IMR-90 (cell line): ENCODE measurements around the gene SEC61B. TPM values are rescaled to one million over a fixed set of nuclear protein-coding genes. Genes with fewer than 3 reads are reported as not detected.

ENCODE experiments used
- ATAC-seq: fragments of 200-7000 bp; cut with Tn5 transposase; 2 replicates; pipeline ENCODE4 v1.9.1; 2020; ENCODE audit warnings: low read depth, mild to moderate bottlenecking, moderate library complexity
- BruUV-seq: library from RNA; stranded (reverse); fragments of 400-500 nt; replicated peaks from 2 replicates; lab custom pipeline; 2021; lab: Mats Ljungman, UMichigan
- CTCF ChIA-PET: fragments of 300-600 bp; formaldehyde crosslinking; extraction: SDS; loops from one replicate; lab custom pipeline; 2021; ENCODE audit warnings: antibody characterized with exemption; lab: Yijun Ruan, JAX
- POLR2A ChIA-PET: fragments of 300-600 bp; sonication (Branson Sonifier 250); formaldehyde crosslinking; loops from one replicate; lab custom pipeline; 2022; ENCODE audit warnings: antibody characterized with exemption; ENCODE audit not compliant: unreplicated experiment; lab: Charles Lee
- DNase-seq: peaks from one replicate; pipeline ENCODE4 v3.0.0; 2013
- H2AFZ ChIP-seq: replicated peaks from 2 replicates; pipeline ENCODE3; 2013; ENCODE audit warnings: low read length, mild to moderate bottlenecking; ENCODE audit not compliant: poor library complexity
- H2AK5ac ChIP-seq: 2 replicates; pipeline ENCODE4 v1.6.1; 2013; ENCODE audit warnings: low read depth, low read length, inconsistent platforms
- H2AK9ac ChIP-seq: replicated peaks from 2 replicates; pipeline ENCODE3; 2013; ENCODE audit warnings: mild to moderate bottlenecking, low read depth, low read length, moderate library complexity; ENCODE audit not compliant: poor library complexity
- H2BK120ac ChIP-seq: 2 replicates; pipeline ENCODE4 v1.6.1; 2013; ENCODE audit warnings: low read depth, low read length, inconsistent platforms
- H2BK15ac ChIP-seq: 3 replicates; pipeline ENCODE4 v1.6.1; 2013; ENCODE audit warnings: low read depth, low read length, inconsistent platforms
- H2BK20ac ChIP-seq: 2 replicates; pipeline ENCODE4 v1.6.1; 2013; ENCODE audit warnings: low read depth, mild to moderate bottlenecking, inconsistent platforms, low read length, moderate library complexity
- H2BK5ac ChIP-seq: 2 replicates; pipeline ENCODE4 v1.6.1; 2013; ENCODE audit warnings: mild to moderate bottlenecking, low read depth, low read length, inconsistent platforms; ENCODE audit not compliant: poor library complexity, severe bottlenecking
- H3K14ac ChIP-seq: replicated peaks from 2 replicates; pipeline ENCODE4 v1.6.1; 2013; ENCODE audit warnings: low read depth, low read length, inconsistent platforms
- H3K18ac ChIP-seq: 2 replicates; pipeline ENCODE4 v1.6.1; 2013; ENCODE audit warnings: low read depth, low read length, control low read depth
- H3K23ac ChIP-seq: 2 replicates; pipeline ENCODE4 v1.6.1; 2013; ENCODE audit warnings: low read depth, low read length, inconsistent platforms
- H3K27ac ChIP-seq: 2 replicates; pipeline ENCODE4 v1.5.1; 2013; ENCODE audit warnings: mild to moderate bottlenecking, control low read depth, low read length; ENCODE audit not compliant: insufficient read depth
- H3K27me3 ChIP-seq: 2 replicates; pipeline ENCODE4 v1.6.1; 2013; ENCODE audit warnings: low read length; ENCODE audit not compliant: control insufficient read depth, insufficient read depth
- H3K36me3 ChIP-seq: 2 replicates; pipeline ENCODE4 v1.6.1; 2013; ENCODE audit warnings: low read length, mixed read lengths; ENCODE audit not compliant: control insufficient read depth, insufficient read depth
- H3K4ac ChIP-seq: 2 replicates; pipeline ENCODE4 v1.6.1; 2013; ENCODE audit warnings: low read depth, low read length, inconsistent platforms
- H3K4me1 ChIP-seq: 2 replicates; pipeline ENCODE4 v1.6.1; 2013; ENCODE audit warnings: low read length, mixed read lengths; ENCODE audit not compliant: control insufficient read depth, insufficient read depth
- H3K4me2 ChIP-seq: 2 replicates; pipeline ENCODE4 v1.6.1; 2013; ENCODE audit warnings: low read depth, mild to moderate bottlenecking, control low read depth, low read length, moderate library complexity
- H3K4me3 ChIP-seq: 2 replicates; pipeline ENCODE4 v1.5.1; 2013; ENCODE audit warnings: low read depth, mild to moderate bottlenecking, control low read depth, low read length, moderate library complexity; ENCODE audit not compliant: insufficient read depth
- H3K56ac ChIP-seq: 2 replicates; pipeline ENCODE4 v1.6.1; 2013; ENCODE audit warnings: low read length, inconsistent platforms; ENCODE audit not compliant: insufficient read depth; ENCODE audit errors: extremely low read depth
- H3K79me1 ChIP-seq, 2 experiments: 2 replicates each; pipeline ENCODE4 v1.6.1; 2013; ENCODE audit warnings: low read length in 2 of 2, inconsistent platforms in 1 of 2, low read depth in 1 of 2
- H3K9ac ChIP-seq: 2 replicates; pipeline ENCODE4 v1.6.1; 2013; ENCODE audit warnings: low read depth, low read length, control low read depth
- H3K9me1 ChIP-seq: 2 replicates; pipeline ENCODE4 v1.6.1; 2013; ENCODE audit warnings: low read length, inconsistent platforms; ENCODE audit not compliant: insufficient read depth
- H3K9me3 ChIP-seq: 2 replicates; pipeline ENCODE4 v1.6.1; 2013; ENCODE audit warnings: low read length; ENCODE audit not compliant: control insufficient read depth, insufficient read depth
- H4K20me1 ChIP-seq: 2 replicates; pipeline ENCODE4 v1.6.1; 2013; ENCODE audit warnings: low read length, inconsistent platforms; ENCODE audit not compliant: insufficient read depth
- H4K5ac ChIP-seq: 2 replicates; pipeline ENCODE4 v1.6.1; 2013; ENCODE audit warnings: mild to moderate bottlenecking, low read depth, low read length, control low read depth
- H4K8ac ChIP-seq, 2 experiments: 2 replicates each; pipeline ENCODE4 v1.6.1; 2013; ENCODE audit warnings: low read depth in 2 of 2, low read length in 2 of 2, control low read depth in 1 of 2, inconsistent platforms in 1 of 2
- H4K91ac ChIP-seq: 2 replicates; pipeline ENCODE4 v1.6.1; 2013; ENCODE audit warnings: low read depth, low read length, inconsistent platforms; ENCODE audit not compliant: insufficient read depth
- WGBS, 2 experiments: methylation state at CpG; one replicate each; pipeline versions ENCODE4 v1.1.5 to v1.1.7; 2013; ENCODE audit warnings: missing lambda C conversion rate in 2 of 2; ENCODE audit not compliant: insufficient read length in 1 of 2; ENCODE audit errors: extremely low coverage in 2 of 2; 5-methylcytosine and 5-hydroxymethylcytosine counted together
- dilution Hi-C: fragments of 300-500 bp; cut with HindIII; formaldehyde crosslinking; loops from one replicate; pipeline ENCODE4 v1.14.3; 2018; ENCODE audit warnings: low sequenced_read_pairs; ENCODE audit not compliant: unreplicated experiment
- in situ Hi-C: fragments of 300-500 bp; cut with MboI; formaldehyde crosslinking; loops from 3 replicates; pipeline ENCODE4 v1.14.3; 2019; ENCODE audit warnings: low sequenced_read_pairs, inconsistent platforms, mixed read lengths
- intact Hi-C: fragments of 100-400 bp; cut with micrococcal nuclease; formaldehyde crosslinking; loops from 2 replicates; pipeline ENCODE4 v1.10.0; 2022
- polyA plus RNA-seq, 3 experiments: library from polyadenylated mRNA; depleted of rRNA; stranded (reverse); fragments of >200 nt; gene quantifications; 2 replicates each; pipeline ENCODE4 v1.2.3, GENCODE V29; 2012; ENCODE audit warnings: low replicate concordance in 1 of 3
- total RNA-seq: library from RNA; depleted of rRNA; stranded (reverse); fragments of >200 nt; gene quantifications from 2 replicates; pipeline ENCODE4 v1.2.3, GENCODE V29; 2012
- TF ChIP-seq, protein P1 (sequence below): fragments of 150-350 bp; IDR thresholded peaks from 2 replicates; pipeline ENCODE4 v1.6.1; 2016; ENCODE audit warnings: low read depth, mild to moderate bottlenecking, low read length, moderate library complexity, borderline replicate concordance

Gene SEC61B
- total and polyA plus RNA-seq, 2 of the 4 experiments (the other 2 are of a cell fraction) = 180 to 281 TPM

DNA sequence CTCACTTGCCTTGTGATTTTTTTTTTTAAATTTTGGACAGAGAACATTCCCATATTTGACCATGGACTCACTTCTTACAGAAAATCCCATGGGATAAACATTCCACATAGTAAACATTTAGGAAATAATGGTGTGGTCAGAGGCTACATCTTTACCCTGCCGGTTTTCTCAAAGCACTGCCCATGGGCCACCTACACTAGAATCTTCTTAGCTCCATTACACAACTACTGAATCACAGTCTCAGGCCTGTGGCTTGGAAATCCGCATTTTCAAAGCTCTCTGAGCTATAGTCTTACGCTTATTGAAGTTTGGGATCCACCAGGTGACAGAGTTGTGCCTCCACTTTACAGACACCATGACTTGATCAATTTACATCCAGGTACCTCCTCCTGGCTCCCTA lies 39.7 kb upstream of the SEC61B start:
- Histone ChIP-seq H4K91ac (no peak overlapping the region), H3K9me3 (no peaks in the 10 kb centered on the region), H4K20me1 (no peaks in the 10 kb centered on the region), H2AK5ac (no peak overlapping the region), H2AFZ (no peak overlapping the region), H2BK5ac (no peak overlapping the region), H3K18ac (no peak overlapping the region), H3K27ac (no peak overlapping the region), H3K14ac (no peak overlapping the region), H3K27me3 (no peaks in the 10 kb centered on the region), H4K8ac (no peak overlapping the region), H3K36me3 (no peaks in the 10 kb centered on the region), H2BK120ac (no peak overlapping the region), H3K23ac (no peak overlapping the region), H3K9ac (no peak overlapping the region), H2AK9ac (no peak overlapping the region), H3K56ac (no peak overlapping the region), H4K5ac (no peak overlapping the region), H3K4me2 (no peak overlapping the region), H3K4me1 (peaks cover 8% of the 10 kb centered on the region), H3K4me3 (no peak overlapping the region), H3K79me1 (no peaks in the 10 kb centered on the region), H2BK20ac (no peak overlapping the region), H3K4ac (no peak overlapping the region), H3K9me1 (peaks cover 6% of the 10 kb centered on the region; the same call in 1 of the 2 replicates), H2BK15ac (no peak overlapping the region)
- WGBS, 2 experiments = 89% methylated on average over 1 of the region's 3 CpGs; no CpG with 5 or more reads in 1 of the 2 experiments
- TF ChIP-seq, protein P1, sequence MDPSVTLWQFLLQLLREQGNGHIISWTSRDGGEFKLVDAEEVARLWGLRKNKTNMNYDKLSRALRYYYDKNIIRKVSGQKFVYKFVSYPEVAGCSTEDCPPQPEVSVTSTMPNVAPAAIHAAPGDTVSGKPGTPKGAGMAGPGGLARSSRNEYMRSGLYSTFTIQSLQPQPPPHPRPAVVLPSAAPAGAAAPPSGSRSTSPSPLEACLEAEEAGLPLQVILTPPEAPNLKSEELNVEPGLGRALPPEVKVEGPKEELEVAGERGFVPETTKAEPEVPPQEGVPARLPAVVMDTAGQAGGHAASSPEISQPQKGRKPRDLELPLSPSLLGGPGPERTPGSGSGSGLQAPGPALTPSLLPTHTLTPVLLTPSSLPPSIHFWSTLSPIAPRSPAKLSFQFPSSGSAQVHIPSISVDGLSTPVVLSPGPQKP = no peak
- dilution Hi-C loops = no loop called here
- intact Hi-C loops = loop anchor here (5.0 to 10.0 kb wide), 4 partner anchors 82 to 1242 kb away; partner anchors contain the start of gene MSANTD3
- no TSS peak for BruUV-seq
- CTCF ChIA-PET = interaction anchor here (0.7 to 1.0 kb wide), 4 partner anchors 12 to 1408 kb away, joined by 4 to 7 read pairs (median 4); no protein-coding TSS in a partner anchor
- ATAC-seq = peak; percentile 16; the same call in 1 of the 2 replicates
- POLR2A ChIA-PET = interaction anchor here (0.6 kb wide), 1 partner anchor 427 kb away, joined by 5 read pairs; no protein-coding TSS in a partner anchor
- in situ Hi-C loops = loop anchor here (10.0 to 25.0 kb wide), 4 partner anchors 622 to 1405 kb away; partner anchors contain the start of gene CAVIN4
- DNase-seq = no peak
